K562 (cell line): ENCODE data around the gene DBNL. TPM values are rescaled to one million over a fixed set of nuclear protein-coding genes. Genes with fewer than 3 reads are reported as not detected.
A peak's percentile ranks its signal among the peaks of the same experiment; 100 is the strongest.

Source experiments
- ATAC-seq: fragments of 200-7000 bp; cut with Tn5 transposase; 3 replicates; pipeline ENCODE4 v1.9.1; 2020; ENCODE audit warnings: moderate library complexity
- BruUV-seq: library from RNA; stranded (reverse); fragments of 400-500 nt; replicated peaks from 2 replicates; lab custom pipeline; 2021; lab: Mats Ljungman, UMichigan
- CTCF ChIA-PET: fragments of 300-600 bp; formaldehyde crosslinking; extraction: SDS; loops from one replicate; lab custom pipeline; 2021; ENCODE audit warnings: low intra/inter-chr PET ratio; lab: Yijun Ruan, JAX
- POLR2A ChIA-PET: fragments of 300-600, 350-650 bp; sonication (Branson Sonifier 250); formaldehyde crosslinking; extraction: SDS; loops from one replicate; lab custom pipeline; 2021; ENCODE audit warnings: antibody characterized with exemption, inconsistent platforms; lab: Yijun Ruan, JAX
- DNase-seq, 4 experiments: peaks; one replicate each; pipeline versions ENCODE4 v3.0.0 to v3.0.0-alpha.2; 2011 to 2018; ENCODE audit warnings: low spot score in 3 of 4, mixed read lengths in 3 of 4; ENCODE audit errors: extremely low read depth in 1 of 4
- FAIRE-seq: peaks from 2 replicates; lab custom pipeline; 2011; peaks lifted over from hg19 to GRCh38; lab: Jason Lieb, UNC
- H2AFZ ChIP-seq: 2 replicates; pipeline ENCODE4 v1.6.0; 2011; ENCODE audit warnings: low read depth, low read length, control low read depth, inconsistent platforms
- H3K27ac ChIP-seq: fragments of 200-600 bp; 3 replicates; pipeline ENCODE4 v1.8.0; 2011; ENCODE audit warnings: low read depth, mild to moderate bottlenecking, control low read depth, inconsistent platforms, low read length, moderate library complexity, mixed read lengths; ENCODE audit errors: extremely low read depth
- H3K27me3 ChIP-seq, 2 experiments: fragments of 300-600 bp in 1 of 2; 2 replicates in 1 of 2; 3 replicates in 1 of 2; pipeline versions ENCODE4 v1.6.0 to v1.8.0; 2011; ENCODE audit warnings: inconsistent platforms in 2 of 2, low read length in 2 of 2, mild to moderate bottlenecking in 1 of 2, mixed read lengths in 1 of 2, moderate library complexity in 1 of 2; ENCODE audit not compliant: control insufficient read depth in 2 of 2, insufficient read depth in 2 of 2
- H3K36me3 ChIP-seq: fragments of 300-600 bp; 3 replicates; pipeline ENCODE4 v1.8.0; 2011; ENCODE audit warnings: mild to moderate bottlenecking, low read length, inconsistent platforms; ENCODE audit not compliant: control insufficient read depth, insufficient read depth
- H3K4me1 ChIP-seq, 2 experiments: fragments of 200-600 bp in 1 of 2; replicated peaks in 1 of 2; 2 replicates in 1 of 2; 3 replicates in 1 of 2; pipeline versions ENCODE4 v1.5.1 to v1.8.0; 2011; ENCODE audit warnings: inconsistent platforms in 2 of 2, low read length in 2 of 2, mild to moderate bottlenecking in 1 of 2, mixed read lengths in 1 of 2, moderate library complexity in 1 of 2; ENCODE audit not compliant: control insufficient read depth in 2 of 2, insufficient read depth in 2 of 2
- H3K4me2 ChIP-seq: 2 replicates; pipeline ENCODE4 v1.6.1; 2011; ENCODE audit warnings: low read length, control low read depth, inconsistent platforms, mixed read lengths; ENCODE audit not compliant: insufficient read depth
- H3K4me3 ChIP-seq: fragments of 200-600 bp; sonication (generic), shearing (Covaris generic); 2 replicates; pipeline ENCODE4 v1.5.1; 2016; ENCODE audit warnings: control low read depth, inconsistent platforms
- H3K79me2 ChIP-seq: fragments of 200-600 bp; 3 replicates; pipeline ENCODE4 v1.8.0; 2011; ENCODE audit warnings: low read length, inconsistent platforms; ENCODE audit not compliant: control insufficient read depth, insufficient read depth
- H3K9ac ChIP-seq, 2 experiments: 2 replicates each; pipeline versions ENCODE4 v1.6.0 to v1.6.1; 2011; ENCODE audit warnings: low read depth in 2 of 2, low read length in 2 of 2, control low read depth in 1 of 2, inconsistent platforms in 1 of 2, mild to moderate bottlenecking in 1 of 2, mixed read lengths in 1 of 2; ENCODE audit not compliant: insufficient read depth in 1 of 2
- H3K9me1 ChIP-seq: one replicate; pipeline ENCODE4 v1.6.0; 2011; ENCODE audit warnings: inconsistent platforms, mild to moderate bottlenecking, low read length, moderate library complexity; ENCODE audit not compliant: control insufficient read depth, insufficient read depth
- H3K9me3 ChIP-seq: replicated peaks from 2 replicates; pipeline ENCODE4 v1.5.1; 2011; ENCODE audit warnings: low read depth, low read length, inconsistent platforms; ENCODE audit not compliant: control insufficient read depth, insufficient read depth
- H4K20me1 ChIP-seq: replicated peaks from 2 replicates; pipeline ENCODE4 v1.6.1; 2011; ENCODE audit warnings: low read length, inconsistent platforms, mixed read lengths; ENCODE audit not compliant: control insufficient read depth, insufficient read depth
- COPS2 ChIP-seq: fragments of 450-650 bp; conservative IDR thresholded peaks from 2 replicates; pipeline ENCODE4 v1.6.1; 2016; ENCODE audit warnings: mild to moderate bottlenecking, moderate library complexity
- XRCC3 ChIP-seq: fragments of 450-650 bp; IDR thresholded peaks from 2 replicates; pipeline ENCODE4 v1.6.1; 2017; ENCODE audit warnings: mild to moderate bottlenecking, moderate library complexity
- ZNF280A ChIP-seq: fragments of 450-650 bp; IDR thresholded peaks from 2 replicates; pipeline ENCODE4 v1.6.1; 2018; ENCODE audit warnings: mild to moderate bottlenecking, low read depth; ENCODE audit not compliant: partially characterized antibody
- ZNF444 ChIP-seq: fragments of 250-450 bp; sonication (Bioruptor Pico); IDR thresholded peaks from 2 replicates; pipeline ENCODE4 v1.4.0; 2020; ENCODE audit warnings: mild to moderate bottlenecking, moderate library complexity
- ZNF766 ChIP-seq: fragments of 200-800 bp; sonication (Bioruptor generic); conservative IDR thresholded peaks from 2 replicates; pipeline ENCODE4 v1.6.1; 2016; ENCODE audit warnings: missing genetic modification characterization, missing compliant biosample characterization
- WGBS: fragments of 100-300 bp; shearing (Covaris generic); methylation state at CpG from one replicate; pipeline ENCODE4 v1.1.6; 2016; ENCODE audit warnings: low coverage, mixed read lengths; ENCODE audit not compliant: insufficient coverage; ENCODE audit errors: missing lambda C conversion rate; 5-methylcytosine and 5-hydroxymethylcytosine counted together
- in situ Hi-C: fragments of 300-500 bp; cut with MboI; formaldehyde crosslinking; loops from 4 replicates; pipeline ENCODE4 v1.15.0; 2018; ENCODE audit warnings: inconsistent platforms, mixed read lengths
- intact Hi-C: fragments of 100-400 bp; cut with micrococcal nuclease; formaldehyde crosslinking; loops from 2 replicates; pipeline ENCODE4 v1.14.2; 2022
- polyA plus RNA-seq, 8 experiments: library from polyadenylated mRNA; depleted of rRNA in 4 of 8; stranded (reverse) in 5 of 8; unstranded in 3 of 8; fragments of >200 nt; fragmentation: Nextera tagmentation in 2 of 8; fragmentation: Illumina TruSeq in 1 of 8; extraction: Ambion mirVana in 2 of 8; extraction: Trizol in 1 of 8; gene quantifications; 2 replicates each; pipeline versions ENCODE4 v1.2.1 to v1.2.3, GENCODE V29; 2011 to 2014; ENCODE audit warnings: inconsistent platforms in 1 of 8, missing spikeins in 1 of 8
- total RNA-seq, 7 experiments: library from RNA; depleted of rRNA in 6 of 7; stranded (reverse); fragments of >200 nt in 6 of 7; fragmentation: Illumina TruSeq in 2 of 7; extraction: Trizol in 2 of 7; gene quantifications; 2 replicates each; pipeline versions ENCODE4 v1.2.1 to v1.2.3, GENCODE V29; 2011 to 2021; ENCODE audit warnings: low replicate concordance in 1 of 7

DBNL gene
- total and polyA plus RNA-seq, 9 of the 15 experiments (the other 6 are each of a cell fraction or from before 2014, with no cell fraction given), result 1.9 to 65.1 (median 38.9) TPM

DNA sequence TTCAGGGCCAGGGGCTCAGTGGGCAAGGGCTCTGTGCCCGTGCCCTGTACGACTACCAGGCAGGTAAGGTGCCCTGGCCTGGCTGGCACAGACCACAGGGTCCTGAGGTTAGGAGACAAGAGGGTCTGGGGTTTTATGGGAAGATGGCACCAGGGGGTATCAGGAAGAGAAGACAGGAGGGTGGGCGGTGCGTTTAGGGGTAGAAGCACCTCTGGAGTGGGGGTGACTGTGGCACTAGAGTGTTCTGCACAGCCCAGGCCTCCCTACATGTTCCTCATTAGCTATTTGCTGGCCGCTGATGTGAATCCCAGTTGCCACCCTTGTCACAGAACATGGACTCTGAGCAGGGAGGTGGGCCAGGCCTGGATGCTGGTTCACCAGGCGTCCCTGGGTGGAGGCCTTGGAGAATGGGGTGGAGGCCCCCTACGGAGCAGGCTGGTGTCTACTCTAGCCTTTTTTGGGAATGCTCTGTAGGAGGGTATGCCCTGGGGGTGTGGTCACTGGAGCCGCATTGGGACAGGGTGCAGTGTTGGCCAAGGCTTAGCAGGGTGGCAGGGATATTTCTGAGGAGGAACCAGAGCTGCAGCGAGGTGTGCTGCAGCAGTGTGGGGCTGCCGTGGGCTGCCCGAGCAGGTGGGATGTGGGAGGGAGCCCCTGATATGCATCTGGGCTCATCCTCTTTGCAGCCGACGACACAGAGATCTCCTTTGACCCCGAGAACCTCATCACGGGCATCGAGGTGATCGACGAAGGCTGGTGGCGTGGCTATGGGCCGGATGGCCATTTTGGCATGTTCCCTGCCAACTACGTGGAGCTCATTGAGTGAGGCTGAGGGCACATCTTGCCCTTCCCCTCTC lies 15.8 kb downstream of the DBNL start:
- WGBS, result 90% methylated on average over 10 of the region's 21 CpGs
- Histone ChIP-seq H3K9me1 (no peaks in the 10 kb centered on the region), H3K79me2 (no peaks in the 10 kb centered on the region), H4K20me1 (peaks cover 3% of the 10 kb centered on the region; the same call in 1 of the 2 replicates), H3K27ac (no peak overlapping the region)
- intact Hi-C loops, result no loop called here
- TF ChIP-seq ZNF280A (no peak), ZNF444 (no peak), COPS2 (no peak), XRCC3 (no peak), ZNF766 (CRISPR knock-in tag) (no peak)
- TF ChIP-seq, all 486 proteins: peak for 0
- in situ Hi-C loops, result no loop called here
- ATAC-seq (no peak), DNase-seq (no peak), FAIRE-seq (no peak)
- peaks cover 65% of the 10 kb centered on the region; the same call in 2 of the 3 replicates for H3K36me3 ChIP-seq
- no peak overlapping the region for H2AFZ ChIP-seq
- POLR2A ChIA-PET, result interaction anchor here (0.6 to 0.7 kb wide), 2 partner anchors 14 to 140 kb away, joined by 3 to 5 read pairs; partner anchors contain the start of gene YKT6
- CTCF ChIA-PET, result no interaction called here
- no peak overlapping the region for H3K4me3 ChIP-seq
- H3K4me1 ChIP-seq, result peaks cover 0 to 28% of the 10 kb centered on the region in 2 experiments; a peak in 3 of 5 replicates
- no peaks in the 10 kb centered on the region; a peak in 1 of 5 replicates for H3K27me3 ChIP-seq
- H3K4me2 ChIP-seq, result no peak overlapping the region
- peak overlapping the region in 1 of 2 experiments; percentile 28; a peak in 1 of 4 replicates for H3K9ac ChIP-seq
- no peaks in the 10 kb centered on the region for H3K9me3 ChIP-seq
- no TSS peak for BruUV-seq
